Measurements from ENCODE around the gene HAUS1. TPM values are rescaled to one million over a fixed set of nuclear protein-coding genes. Genes with fewer than 3 reads are reported as not detected.

Gene HAUS1
- total RNA-seq, 1 experiment from 2014 or later: 58.7 TPM

- TF ChIP-seq ELF4 (CRISPR knock-in tag; IDR thresholded peaks at IDR 0.05; ENCODE audit: low read depth): no peak
- TF ChIP-seq, protein P1, sequence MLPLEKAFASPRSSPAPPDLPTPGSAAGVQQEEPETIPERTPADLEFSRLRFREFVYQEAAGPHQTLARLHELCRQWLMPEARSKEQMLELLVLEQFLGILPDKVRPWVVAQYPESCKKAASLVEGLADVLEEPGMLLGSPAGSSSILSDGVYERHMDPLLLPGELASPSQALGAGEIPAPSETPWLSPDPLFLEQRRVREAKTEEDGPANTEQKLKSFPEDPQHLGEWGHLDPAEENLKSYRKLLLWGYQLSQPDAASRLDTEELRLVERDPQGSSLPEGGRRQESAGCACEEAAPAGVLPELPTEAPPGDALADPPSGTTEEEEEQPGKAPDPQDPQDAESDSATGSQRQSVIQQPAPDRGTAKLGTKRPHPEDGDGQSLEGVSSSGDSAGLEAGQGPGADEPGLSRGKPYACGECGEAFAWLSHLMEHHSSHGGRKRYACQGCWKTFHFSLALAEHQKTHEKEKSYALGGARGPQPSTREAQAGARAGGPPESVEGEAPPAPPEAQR (CRISPR knock-in tag; IDR thresholded peaks at IDR 0.05): no peak
- TF ChIP-seq ZNF138 (CRISPR knock-in tag; conservative IDR thresholded peaks at IDR 0.05): no peak
- TF ChIP-seq NFYB (CRISPR knock-in tag; conservative IDR thresholded peaks at IDR 0.05; ENCODE audit: low read depth): no peak
- TF ChIP-seq ZBTB21 (CRISPR knock-in tag; IDR thresholded peaks at IDR 0.05; ENCODE audit: borderline replicate concordance): no peak
- TF ChIP-seq ZNF121 (CRISPR knock-in tag; IDR thresholded peaks at IDR 0.05): no peak
These were observed 48.4 kb upstream of the HAUS1 start (continued) for GRCh38 chr18:46055838-46056230.

DNA sequence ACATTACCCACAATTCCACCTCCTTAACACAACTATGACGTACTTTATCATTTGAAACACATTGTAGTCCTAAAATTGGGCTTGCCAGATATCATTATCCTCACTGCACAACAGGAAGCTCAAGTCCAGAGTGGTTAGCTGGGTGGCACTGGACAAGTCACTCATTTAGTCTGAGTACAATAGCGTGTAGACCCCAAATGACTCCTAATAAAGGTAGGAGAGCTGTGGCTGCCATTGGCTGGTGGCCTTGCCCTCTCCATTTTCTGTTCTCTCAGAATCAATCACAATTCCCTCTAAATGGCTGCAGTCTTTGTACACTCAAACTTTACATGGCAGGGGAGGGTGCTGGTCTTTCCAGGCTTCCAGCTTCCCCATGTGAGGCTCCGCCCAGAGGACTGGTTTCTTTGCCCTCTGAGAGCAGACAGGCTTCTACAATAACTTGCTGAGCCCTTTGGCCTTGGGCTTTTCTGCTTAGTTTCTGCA, 43.8 kb upstream of the HAUS1 start:
- ATAC-seq (no peak), DNase-seq (ENCODE audit: low spot score) (no peak)
- Mint-ChIP-seq H3K4me3 (no peak overlapping the region), H3K4me1 (peaks cover 2% of the 10 kb centered on the region; the same call in 1 of the 2 replicates), H3K36me3 (no peaks in the 10 kb centered on the region), H3K27ac (no peak overlapping the region; the same call in 1 of the 2 replicates), H3K9me3 (no peaks in the 10 kb centered on the region), H3K27me3 (ENCODE audit: low read depth) (no peaks in the 10 kb centered on the region)
- ChIA-PET POLR2A (no interaction called here), CTCF (interaction anchor here (0.7 to 1.0 kb wide), 2 partner anchors 14 to 24 kb away, joined by 3 to 6 read pairs; no protein-coding TSS in a partner anchor)
- TF ChIP-seq ZNF121 (CRISPR knock-in tag; IDR thresholded peaks at IDR 0.05) (no peak), ZBTB21 (CRISPR knock-in tag; IDR thresholded peaks at IDR 0.05; ENCODE audit: borderline replicate concordance) (no peak), PRRX2 (CRISPR knock-in tag; IDR thresholded peaks at IDR 0.05) (no peak), EMX1 (CRISPR knock-in tag; IDR thresholded peaks at IDR 0.05) (no peak)

GRCh38 chr18:46061387-46061786, 42.8 kb upstream of the HAUS1 start:
- H3K4me3 Mint-ChIP-seq: no peak overlapping the region
- no peaks in the 10 kb centered on the region for H3K9me3 Mint-ChIP-seq
- ChIA-PET CTCF (interaction anchor here (1.5 to 1.6 kb wide), 2 partner anchors 12 to 151 kb away, joined by 3 to 10 read pairs; no protein-coding TSS in a partner anchor), POLR2A (no interaction called here)
- peaks cover 2% of the 10 kb centered on the region; the same call in 1 of the 2 replicates for H3K4me1 Mint-ChIP-seq
- no peak for TF ChIP-seq ZNF396 (CRISPR knock-in tag; IDR thresholded peaks at IDR 0.05; ENCODE audit: borderline replicate concordance)
- TF ChIP-seq SOX15 (CRISPR knock-in tag; IDR thresholded peaks at IDR 0.05): no peak
- TF ChIP-seq NFYB (CRISPR knock-in tag; conservative IDR thresholded peaks at IDR 0.05; ENCODE audit: low read depth): no peak
- TF ChIP-seq ZNF219 (CRISPR knock-in tag; IDR thresholded peaks at IDR 0.05; ENCODE audit: borderline replicate concordance): no peak
- TF ChIP-seq CBFB (CRISPR knock-in tag; IDR thresholded peaks at IDR 0.05; ENCODE audit: low read depth): no peak
- no peak for TF ChIP-seq TEAD4 (CRISPR knock-in tag; IDR thresholded peaks at IDR 0.05)
- no peak for TF ChIP-seq RORB (CRISPR knock-in tag; IDR thresholded peaks at IDR 0.05)
- no peak for TF ChIP-seq GTF2I (CRISPR knock-in tag; conservative IDR thresholded peaks at IDR 0.05)
- TF ChIP-seq IRF2 (CRISPR knock-in tag; IDR thresholded peaks at IDR 0.05; ENCODE audit: borderline replicate concordance, low read depth): no peak
- no peak for TF ChIP-seq SMAD3 (CRISPR knock-in tag; IDR thresholded peaks at IDR 0.05; ENCODE audit: borderline replicate concordance)
- TF ChIP-seq, protein P2, sequence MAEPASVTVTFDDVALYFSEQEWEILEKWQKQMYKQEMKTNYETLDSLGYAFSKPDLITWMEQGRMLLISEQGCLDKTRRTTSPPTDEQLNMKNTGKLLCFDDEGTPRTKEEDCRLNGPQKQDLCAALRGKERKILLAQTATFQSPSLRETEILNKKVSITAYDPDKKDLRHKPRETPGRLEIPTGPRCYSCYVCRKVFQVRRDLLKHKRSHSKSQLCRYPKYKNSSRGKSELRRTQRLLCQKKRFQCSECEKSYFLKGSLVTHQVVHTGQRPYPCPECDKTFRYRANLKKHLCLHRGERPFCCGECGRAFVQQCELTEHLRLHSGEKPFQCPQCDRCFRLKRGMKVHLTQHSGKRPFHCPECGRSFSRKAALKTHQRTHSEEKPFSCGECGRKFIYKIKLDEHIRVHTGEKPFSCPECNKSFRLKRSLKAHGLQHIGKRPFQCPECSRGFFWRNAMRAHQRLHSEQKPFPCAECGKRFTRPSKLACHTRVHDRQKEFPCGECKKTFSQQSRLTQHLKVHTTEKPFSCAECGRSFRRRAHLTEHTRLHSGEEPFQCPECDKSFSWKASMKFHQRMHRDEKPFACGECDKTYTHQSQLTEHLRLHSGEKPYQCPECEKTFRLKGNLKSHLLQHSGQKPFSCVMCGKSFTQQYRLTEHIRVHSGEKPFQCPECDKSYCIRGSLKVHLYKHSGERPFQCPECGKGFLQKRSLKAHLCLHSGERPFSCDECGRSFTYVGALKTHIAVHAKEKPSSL (CRISPR knock-in tag; conservative IDR thresholded peaks at IDR 0.05): no peak
- TF ChIP-seq STAT6 (CRISPR knock-in tag; conservative IDR thresholded peaks at IDR 0.05; ENCODE audit: low read depth): no peak
- TF ChIP-seq FOXP4 (CRISPR knock-in tag; IDR thresholded peaks at IDR 0.05): no peak
- no peak for ATAC-seq
- no peaks in the 10 kb centered on the region for H3K27me3 Mint-ChIP-seq (ENCODE audit: low read depth)
- H3K27ac Mint-ChIP-seq: no peak overlapping the region
- H3K36me3 Mint-ChIP-seq: no peaks in the 10 kb centered on the region
- no peak for DNase-seq (ENCODE audit: low spot score)

Data from WTC11 (cell line).